SK-N-SH treated with all-trans-retinoic acid at 6 μM for 48 hours (cell line): ENCODE measurements around the gene PSAT1.

Experiments used
- ATAC-seq: fragments of 200-7000 bp; cut with Tn5 transposase; 3 replicates; pipeline ENCODE4 v1.9.1; 2020; ENCODE audit warnings: mild to moderate bottlenecking, moderate library complexity
- ARNTL ChIP-seq: fragments of 450-650 bp; formaldehyde crosslinking; IDR thresholded peaks from 2 replicates; pipeline ENCODE4 v1.5.0; 2020; ENCODE audit warnings: low read depth, mild to moderate bottlenecking, moderate library complexity, borderline replicate concordance
- BACH2 ChIP-seq: fragments of 250-450 bp; sonication (Bioruptor Pico); IDR thresholded peaks from 2 replicates; pipeline ENCODE4 v1.9.0; 2021; ENCODE audit warnings: mild to moderate bottlenecking, borderline replicate concordance
- ESRRG ChIP-seq: fragments of 250-450 bp; sonication (Bioruptor Pico); IDR thresholded peaks from 2 replicates; pipeline ENCODE4 v1.6.1; 2021; ENCODE audit warnings: mild to moderate bottlenecking
- ISL1 ChIP-seq: fragments of 250-450 bp; sonication (Bioruptor Pico); IDR thresholded peaks from 2 replicates; pipeline ENCODE4 v2.1.2; 2022; ENCODE audit warnings: mild to moderate bottlenecking, moderate library complexity
- OSR1 ChIP-seq: fragments of 250-450 bp; sonication (Bioruptor Pico); IDR thresholded peaks from 2 replicates; pipeline ENCODE4 v1.8.0; 2022; ENCODE audit warnings: moderate library complexity, mild to moderate bottlenecking, inconsistent platforms
- PPARA ChIP-seq: fragments of 250-450 bp; sonication (Bioruptor Pico); IDR thresholded peaks from 2 replicates; pipeline ENCODE4 v1.5.0; 2020; ENCODE audit warnings: mild to moderate bottlenecking, borderline replicate concordance
- RARB ChIP-seq: fragments of 250-450 bp; sonication (Bioruptor Pico); IDR thresholded peaks from 2 replicates; pipeline ENCODE4 v1.8.0; 2021; ENCODE audit warnings: mild to moderate bottlenecking, moderate library complexity
- SNAI2 ChIP-seq: fragments of 250-450 bp; sonication (Bioruptor Pico); IDR thresholded peaks from 2 replicates; pipeline ENCODE4 v1.5.0; 2020; ENCODE audit warnings: mild to moderate bottlenecking, moderate library complexity
- TCF4 ChIP-seq: fragments of 250-450 bp; sonication (Bioruptor Pico); IDR thresholded peaks from 2 replicates; pipeline ENCODE4 v1.8.0; 2021; ENCODE audit warnings: mild to moderate bottlenecking, moderate library complexity, borderline replicate concordance
- TOX ChIP-seq: fragments of 250-450 bp; sonication (Bioruptor Pico); IDR thresholded peaks from 2 replicates; pipeline ENCODE4 v1.8.0; 2021; ENCODE audit warnings: mild to moderate bottlenecking, moderate library complexity, borderline replicate concordance
- ZC3H10 ChIP-seq: fragments of 250-450 bp; sonication (Bioruptor Pico); IDR thresholded peaks from 2 replicates; pipeline ENCODE4 v1.5.1; 2021; ENCODE audit warnings: mild to moderate bottlenecking, moderate library complexity
- ZFP3 ChIP-seq: fragments of 250-450 bp; sonication (Bioruptor Pico); IDR thresholded peaks from 2 replicates; pipeline ENCODE4 v1.5.0; 2020; ENCODE audit warnings: mild to moderate bottlenecking, moderate library complexity
- ZNF565 ChIP-seq: fragments of 450-650 bp; formaldehyde crosslinking; conservative IDR thresholded peaks from 2 replicates; pipeline ENCODE4 v1.5.0; 2020; ENCODE audit warnings: low read depth, mild to moderate bottlenecking, moderate library complexity
- ZNF70 ChIP-seq: fragments of 450-650 bp; formaldehyde crosslinking; IDR thresholded peaks from 2 replicates; pipeline ENCODE4 v1.5.0; 2020; ENCODE audit warnings: mild to moderate bottlenecking, moderate library complexity
- TF ChIP-seq, protein P1 (sequence below): fragments of 250-450 bp; sonication (Bioruptor Pico); IDR thresholded peaks from 2 replicates; pipeline ENCODE4 v1.8.0; 2021; ENCODE audit warnings: low read depth, mild to moderate bottlenecking, moderate library complexity, borderline replicate concordance
- TF ChIP-seq, protein P2 (sequence below): fragments of 250-450 bp; sonication (Bioruptor Pico); IDR thresholded peaks from 2 replicates; pipeline ENCODE4 v1.5.0; 2020; ENCODE audit warnings: mild to moderate bottlenecking, moderate library complexity
- TF ChIP-seq, protein P3 (sequence below): fragments of 250-450 bp; sonication (Bioruptor Pico); IDR thresholded peaks from 2 replicates; pipeline ENCODE4 v1.5.1; 2021; ENCODE audit warnings: mild to moderate bottlenecking, moderate library complexity

The PSAT1 gene

DNA sequence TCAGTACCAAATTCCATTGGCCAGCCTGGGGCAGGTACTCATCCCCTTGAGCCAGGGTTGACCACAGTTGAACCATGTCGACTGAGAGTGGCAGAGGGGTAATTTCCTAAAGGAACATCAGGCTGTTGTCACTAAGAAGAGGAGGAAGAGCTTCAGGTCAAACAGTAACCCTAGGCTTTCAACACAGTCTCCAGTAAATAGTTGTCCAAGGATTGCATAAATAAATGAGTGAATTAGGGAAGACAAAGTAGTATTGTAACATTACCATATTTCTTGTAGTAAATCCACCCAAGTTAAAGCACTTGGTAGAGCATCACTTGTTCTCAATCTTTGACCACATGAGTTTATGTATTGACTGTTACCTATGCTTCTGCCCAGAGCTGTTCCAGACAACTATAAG is 7.4 kb downstream of the PSAT1 start (continued):
- TF ChIP-seq OSR1 (CRISPR knock-in tag) (no peak), TCF4 (CRISPR knock-in tag) (no peak), ZC3H10 (CRISPR knock-in tag) (no peak), ARNTL (CRISPR knock-in tag) (no peak), ESRRG (CRISPR knock-in tag) (no peak), TOX (CRISPR knock-in tag) (no peak), RARB (CRISPR knock-in tag) (no peak), BACH2 (CRISPR knock-in tag) (no peak), ISL1 (CRISPR knock-in tag) (no peak), ZNF565 (CRISPR knock-in tag) (no peak)

DNA sequence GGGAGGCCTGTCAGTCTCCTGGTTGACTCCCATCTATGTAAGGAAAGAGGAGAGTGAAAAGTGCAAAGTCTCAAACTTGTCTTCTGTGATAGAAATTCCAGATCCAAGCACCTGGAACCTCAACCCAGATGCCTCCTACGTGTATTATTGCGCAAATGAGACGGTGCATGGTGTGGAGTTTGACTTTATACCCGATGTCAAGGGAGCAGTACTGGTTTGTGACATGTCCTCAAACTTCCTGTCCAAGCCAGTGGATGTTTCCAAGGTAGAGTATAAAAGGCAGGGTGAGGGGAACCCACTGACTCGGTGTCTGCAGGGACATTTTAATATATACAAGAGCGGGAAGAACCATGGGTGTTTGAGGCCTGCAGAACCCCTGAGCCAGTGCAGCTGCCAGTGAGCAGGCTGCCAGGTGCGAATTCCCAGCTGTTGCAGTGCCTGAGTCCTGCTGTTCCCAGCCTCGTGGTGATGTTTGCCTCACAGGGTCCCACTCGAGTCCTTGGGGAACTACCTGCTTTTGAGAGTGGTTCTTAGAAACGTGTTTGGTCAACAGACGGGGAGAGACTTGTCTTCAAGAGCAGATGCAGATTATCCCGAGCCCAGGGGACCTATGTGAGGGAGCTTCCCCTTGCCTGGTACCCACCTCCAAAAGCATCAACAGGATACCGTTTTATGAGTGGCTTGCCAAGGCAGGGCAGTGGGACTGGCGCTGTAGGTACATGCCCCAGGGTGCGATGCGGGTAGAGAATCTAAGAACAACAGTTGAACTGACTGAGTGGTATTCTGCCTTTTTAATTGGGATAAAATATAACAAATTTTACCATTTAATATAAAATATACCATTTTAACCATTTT is 9.5 kb downstream of the PSAT1 start:
- TF ChIP-seq, protein P1, sequence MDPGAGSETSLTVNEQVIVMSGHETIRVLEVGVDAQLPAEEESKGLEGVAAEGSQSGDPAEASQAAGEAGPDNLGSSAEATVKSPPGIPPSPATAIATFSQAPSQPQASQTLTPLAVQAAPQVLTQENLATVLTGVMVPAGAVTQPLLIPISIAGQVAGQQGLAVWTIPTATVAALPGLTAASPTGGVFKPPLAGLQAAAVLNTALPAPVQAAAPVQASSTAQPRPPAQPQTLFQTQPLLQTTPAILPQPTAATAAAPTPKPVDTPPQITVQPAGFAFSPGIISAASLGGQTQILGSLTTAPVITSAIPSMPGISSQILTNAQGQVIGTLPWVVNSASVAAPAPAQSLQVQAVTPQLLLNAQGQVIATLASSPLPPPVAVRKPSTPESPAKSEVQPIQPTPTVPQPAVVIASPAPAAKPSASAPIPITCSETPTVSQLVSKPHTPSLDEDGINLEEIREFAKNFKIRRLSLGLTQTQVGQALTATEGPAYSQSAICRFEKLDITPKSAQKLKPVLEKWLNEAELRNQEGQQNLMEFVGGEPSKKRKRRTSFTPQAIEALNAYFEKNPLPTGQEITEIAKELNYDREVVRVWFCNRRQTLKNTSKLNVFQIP (CRISPR knock-in tag): no peak
- TF ChIP-seq OSR1 (CRISPR knock-in tag): no peak
- ATAC-seq: no peak

DNA sequence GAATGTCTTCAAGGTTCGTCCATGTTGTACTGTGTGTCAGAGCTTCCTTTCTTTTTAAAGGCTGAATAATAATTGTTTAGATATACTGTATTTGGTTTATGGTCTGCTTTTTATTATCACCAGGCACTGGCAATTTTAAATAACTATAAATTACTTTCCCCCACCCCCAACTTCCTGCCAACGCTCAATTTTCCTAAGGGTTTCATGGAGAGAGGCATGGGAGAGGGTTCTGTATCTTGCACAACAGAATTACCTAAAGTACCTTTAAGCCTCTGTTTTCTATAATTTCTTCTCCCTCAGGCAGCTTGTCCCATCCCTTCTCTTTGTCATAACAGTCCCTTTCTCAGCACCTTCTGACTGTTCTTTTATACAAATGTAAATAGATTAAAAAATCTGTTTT is 10.4 kb downstream of the PSAT1 start:
- ATAC-seq: no peak; the same call in 2 of the 3 replicates
- TF ChIP-seq BACH2 (CRISPR knock-in tag): no peak
- no peak for TF ChIP-seq TOX (CRISPR knock-in tag)
- TF ChIP-seq, protein P2, sequence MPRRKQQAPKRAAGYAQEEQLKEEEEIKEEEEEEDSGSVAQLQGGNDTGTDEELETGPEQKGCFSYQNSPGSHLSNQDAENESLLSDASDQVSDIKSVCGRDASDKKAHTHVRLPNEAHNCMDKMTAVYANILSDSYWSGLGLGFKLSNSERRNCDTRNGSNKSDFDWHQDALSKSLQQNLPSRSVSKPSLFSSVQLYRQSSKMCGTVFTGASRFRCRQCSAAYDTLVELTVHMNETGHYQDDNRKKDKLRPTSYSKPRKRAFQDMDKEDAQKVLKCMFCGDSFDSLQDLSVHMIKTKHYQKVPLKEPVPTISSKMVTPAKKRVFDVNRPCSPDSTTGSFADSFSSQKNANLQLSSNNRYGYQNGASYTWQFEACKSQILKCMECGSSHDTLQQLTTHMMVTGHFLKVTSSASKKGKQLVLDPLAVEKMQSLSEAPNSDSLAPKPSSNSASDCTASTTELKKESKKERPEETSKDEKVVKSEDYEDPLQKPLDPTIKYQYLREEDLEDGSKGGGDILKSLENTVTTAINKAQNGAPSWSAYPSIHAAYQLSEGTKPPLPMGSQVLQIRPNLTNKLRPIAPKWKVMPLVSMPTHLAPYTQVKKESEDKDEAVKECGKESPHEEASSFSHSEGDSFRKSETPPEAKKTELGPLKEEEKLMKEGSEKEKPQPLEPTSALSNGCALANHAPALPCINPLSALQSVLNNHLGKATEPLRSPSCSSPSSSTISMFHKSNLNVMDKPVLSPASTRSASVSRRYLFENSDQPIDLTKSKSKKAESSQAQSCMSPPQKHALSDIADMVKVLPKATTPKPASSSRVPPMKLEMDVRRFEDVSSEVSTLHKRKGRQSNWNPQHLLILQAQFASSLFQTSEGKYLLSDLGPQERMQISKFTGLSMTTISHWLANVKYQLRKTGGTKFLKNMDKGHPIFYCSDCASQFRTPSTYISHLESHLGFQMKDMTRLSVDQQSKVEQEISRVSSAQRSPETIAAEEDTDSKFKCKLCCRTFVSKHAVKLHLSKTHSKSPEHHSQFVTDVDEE (CRISPR knock-in tag): no peak
- TF ChIP-seq ESRRG (CRISPR knock-in tag): no peak

DNA sequence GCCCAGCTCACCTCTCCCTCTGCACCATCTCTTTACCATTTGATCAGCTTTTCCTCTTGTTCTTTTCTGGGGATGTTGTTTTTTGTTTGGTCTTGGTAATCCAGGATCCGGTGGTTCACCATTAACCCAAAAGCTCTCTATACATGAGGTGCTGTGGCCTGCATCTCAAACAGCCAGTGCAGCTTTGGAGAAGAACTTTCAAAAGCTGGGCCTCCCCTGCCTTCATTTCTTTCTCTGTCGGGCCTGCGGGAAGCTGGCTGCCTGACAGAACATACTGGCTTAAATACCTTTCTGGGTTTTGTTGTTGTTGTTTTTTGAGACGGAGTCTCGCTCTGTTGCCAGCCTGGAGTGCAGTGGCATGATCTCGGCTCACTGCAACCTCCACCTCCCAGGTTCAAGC is 12.1 kb downstream of the PSAT1 start:
- TF ChIP-seq, protein P2 (CRISPR knock-in tag): no peak
- no peak for TF ChIP-seq ZNF70 (CRISPR knock-in tag)
- TF ChIP-seq ISL1 (CRISPR knock-in tag): no peak
- TF ChIP-seq PPARA (CRISPR knock-in tag): no peak
- no peak for TF ChIP-seq RARB (CRISPR knock-in tag)
- no peak for TF ChIP-seq ZFP3 (CRISPR knock-in tag)
- TF ChIP-seq, protein P3, sequence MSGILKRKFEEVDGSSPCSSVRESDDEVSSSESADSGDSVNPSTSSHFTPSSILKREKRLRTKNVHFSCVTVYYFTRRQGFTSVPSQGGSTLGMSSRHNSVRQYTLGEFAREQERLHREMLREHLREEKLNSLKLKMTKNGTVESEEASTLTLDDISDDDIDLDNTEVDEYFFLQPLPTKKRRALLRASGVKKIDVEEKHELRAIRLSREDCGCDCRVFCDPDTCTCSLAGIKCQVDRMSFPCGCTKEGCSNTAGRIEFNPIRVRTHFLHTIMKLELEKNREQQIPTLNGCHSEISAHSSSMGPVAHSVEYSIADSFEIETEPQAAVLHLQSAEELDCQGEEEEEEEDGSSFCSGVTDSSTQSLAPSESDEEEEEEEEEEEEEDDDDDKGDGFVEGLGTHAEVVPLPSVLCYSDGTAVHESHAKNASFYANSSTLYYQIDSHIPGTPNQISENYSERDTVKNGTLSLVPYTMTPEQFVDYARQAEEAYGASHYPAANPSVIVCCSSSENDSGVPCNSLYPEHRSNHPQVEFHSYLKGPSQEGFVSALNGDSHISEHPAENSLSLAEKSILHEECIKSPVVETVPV (CRISPR knock-in tag): no peak
- no peak for TF ChIP-seq ARNTL (CRISPR knock-in tag)
- no peak for TF ChIP-seq ZNF565 (CRISPR knock-in tag)
- TF ChIP-seq ESRRG (CRISPR knock-in tag): no peak
- no peak for TF ChIP-seq BACH2 (CRISPR knock-in tag)
- TF ChIP-seq SNAI2 (CRISPR knock-in tag): no peak
- TF ChIP-seq, all 23 proteins: peak for 0
- no peak for ATAC-seq
